OCI-LY7 (cell line): ENCODE data around the gene CORO6. TPM values are rescaled to one million over a fixed set of nuclear protein-coding genes. Genes with fewer than 3 reads are reported as not detected.

Experiments
- BruUV-seq: library from RNA; stranded (reverse); fragments of 400-500 nt; replicated peaks from 2 replicates; lab custom pipeline; 2021; lab: Mats Ljungman, UMichigan
- CTCF ChIA-PET: fragments of 300-600 bp; sonication (Branson Sonifier 250); formaldehyde crosslinking; loops from one replicate; lab custom pipeline; 2022; ENCODE audit warnings: antibody characterized with exemption; ENCODE audit not compliant: unreplicated experiment; lab: Charles Lee
- POLR2A ChIA-PET: fragments of 300-600 bp; sonication (Branson Sonifier 250); formaldehyde crosslinking; loops from one replicate; lab custom pipeline; 2022; ENCODE audit warnings: antibody characterized with exemption; lab: Charles Lee
- DNase-seq: peaks from one replicate; pipeline ENCODE4 v3.0.0-alpha.2; 2015; ENCODE audit warnings: low spot score
- H2AFZ ChIP-seq: fragments of 200-600 bp; sonication (generic), shearing (Covaris generic); 2 replicates; pipeline ENCODE4 v1.6.1; 2014; ENCODE audit warnings: mild to moderate bottlenecking, antibody characterized with exemption, low read length, moderate library complexity
- H3K27ac ChIP-seq: fragments of 200-600 bp; sonication (generic); 2 replicates; pipeline ENCODE4 v1.5.1; 2014; ENCODE audit warnings: mixed run types, low read depth, mild to moderate bottlenecking, moderate library complexity, low read length, inconsistent platforms; ENCODE audit not compliant: poor library complexity, severe bottlenecking
- H3K36me3 ChIP-seq: fragments of 200-600 bp; sonication (generic); 2 replicates; pipeline ENCODE4 v1.6.1; 2014; ENCODE audit warnings: mild to moderate bottlenecking, antibody characterized with exemption, low read length, moderate library complexity, mixed read lengths; ENCODE audit not compliant: insufficient read depth
- H3K4me1 ChIP-seq: fragments of 200-600 bp; sonication (generic); 2 replicates; pipeline ENCODE4 v1.5.1; 2014; ENCODE audit warnings: mild to moderate bottlenecking, low read length; ENCODE audit not compliant: insufficient read depth, poor library complexity, severe bottlenecking
- H3K4me2 ChIP-seq: fragments of 200-600 bp; sonication (generic); 2 replicates; pipeline ENCODE4 v1.6.1; 2014; ENCODE audit warnings: mild to moderate bottlenecking, low read length
- H3K4me3 ChIP-seq: fragments of 200-600 bp; sonication (generic); 2 replicates; pipeline ENCODE4 v1.5.1; 2014; ENCODE audit warnings: mild to moderate bottlenecking, low read depth, low read length; ENCODE audit not compliant: poor library complexity, severe bottlenecking
- H3K79me2 ChIP-seq: fragments of 200-600 bp; sonication (generic); 2 replicates; pipeline ENCODE4 v1.6.1; 2016; ENCODE audit warnings: low read depth, mild to moderate bottlenecking, low read length, moderate library complexity, mixed read lengths; ENCODE audit not compliant: insufficient read depth
- H3K9me2 ChIP-seq: fragments of 200-600 bp; sonication (generic); 2 replicates; pipeline ENCODE4 v1.6.1; 2016; ENCODE audit warnings: mild to moderate bottlenecking, low read length, mixed read lengths; ENCODE audit not compliant: insufficient read depth
- H3K9me3 ChIP-seq: fragments of 200-600 bp; sonication (generic); 2 replicates; pipeline ENCODE4 v1.6.1; 2014; ENCODE audit warnings: mild to moderate bottlenecking, mixed run types, low read length, mixed read lengths
- H4K20me1 ChIP-seq: fragments of 200-600 bp; sonication (generic); 2 replicates; pipeline ENCODE4 v1.6.1; 2014; ENCODE audit warnings: mild to moderate bottlenecking, antibody characterized with exemption, low read length, moderate library complexity, mixed read lengths; ENCODE audit not compliant: insufficient read depth
- CTCF ChIP-seq: fragments of 200-600 bp; sonication (generic); conservative IDR thresholded peaks from 2 replicates; pipeline ENCODE4 v1.5.1; 2014; ENCODE audit warnings: mild to moderate bottlenecking, antibody characterized with exemption, low read length, moderate library complexity, mixed read lengths
- EZH2phosphoT487 ChIP-seq: fragments of 200-600 bp; sonication (generic); IDR thresholded peaks from 2 replicates; pipeline ENCODE4 v1.6.1; 2018; ENCODE audit warnings: low read depth, borderline replicate concordance, mild to moderate bottlenecking, mixed run types, antibody characterized with exemption, low read length, moderate library complexity, mixed read lengths
- intact Hi-C: fragments of 100-400 bp; cut with micrococcal nuclease; formaldehyde crosslinking; loops from one replicate; pipeline ENCODE4 v1.10.0; 2022; ENCODE audit not compliant: unreplicated experiment
- total RNA-seq, 2 experiments: library from RNA; depleted of rRNA in 1 of 2; stranded (reverse); fragments of >200 nt in 1 of 2; shearing (Covaris generic) in 1 of 2; gene quantifications; 2 replicates each; pipeline ENCODE4 v1.2.3, GENCODE V29; 2014 to 2022

Gene CORO6
- total RNA-seq, 2 experiments from 2014 or later: 5.9 to 6.2 TPM

DNA sequence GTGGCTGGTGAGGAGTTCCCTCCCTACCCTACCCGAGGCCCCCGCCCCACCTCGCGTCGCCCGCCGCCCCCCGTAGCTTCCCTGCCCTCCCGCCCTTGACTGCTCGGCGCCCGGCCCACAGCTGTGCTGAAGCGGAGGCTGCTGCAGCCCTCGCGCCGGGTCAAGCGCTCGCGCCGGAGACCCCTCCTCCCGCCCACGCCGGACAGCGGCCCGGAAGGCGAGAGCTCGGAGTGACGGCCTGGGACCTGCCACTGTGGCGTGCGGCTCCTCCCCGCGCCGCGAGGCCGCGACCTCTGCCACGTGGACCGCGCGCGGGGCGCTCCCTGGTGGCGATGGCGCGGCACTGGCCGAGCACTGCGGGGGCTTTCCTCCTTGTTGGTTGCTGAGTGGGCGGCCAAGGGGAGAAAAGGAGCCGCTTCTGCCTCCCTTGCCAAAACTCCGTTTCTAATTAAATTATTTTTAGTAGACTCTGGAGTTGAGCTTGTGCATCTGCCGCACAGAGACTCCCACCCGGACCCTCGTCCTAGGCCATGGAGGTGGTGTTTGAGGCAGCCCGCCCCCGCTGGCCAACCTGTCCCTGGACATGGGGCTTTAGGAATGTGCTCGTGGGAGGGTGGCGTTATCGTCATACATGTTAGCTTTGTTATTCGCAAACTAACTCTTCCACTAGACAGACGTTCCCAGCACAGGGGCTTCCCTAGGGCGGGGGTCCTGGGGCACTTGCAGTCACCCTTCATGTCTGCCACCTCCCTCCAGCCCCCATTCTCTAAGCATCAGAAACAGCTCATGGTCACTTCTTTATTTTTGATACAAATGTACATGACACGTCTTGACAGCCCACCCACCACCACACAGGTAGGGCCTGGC is 49.8 kb downstream of the CORO6 start:
- TF ChIP-seq CTCF (peak; percentile 69), EZH2phosphoT487 (no peak)
- H3K36me3 ChIP-seq: peaks cover 47% of the 10 kb centered on the region
- H3K9me2 ChIP-seq: no peaks in the 10 kb centered on the region
- ChIA-PET CTCF (interaction anchor here (0.7 kb wide), 1 partner anchor 46 kb away, joined by 3 read pairs; no protein-coding TSS in a partner anchor), POLR2A (interaction anchor here (0.6 kb wide), 1 partner anchor 89 kb away, joined by 5 read pairs; no protein-coding TSS in a partner anchor)
- H2AFZ ChIP-seq: no peak overlapping the region
- peak overlapping the region; percentile 41; the same call in 1 of the 2 replicates for H3K4me2 ChIP-seq
- H3K79me2 ChIP-seq: no peaks in the 10 kb centered on the region
- intact Hi-C loops: no loop called here
- DNase-seq: peak; percentile 60
- no TSS peak for BruUV-seq
- no peaks in the 10 kb centered on the region for H3K9me3 ChIP-seq
- H3K4me3 ChIP-seq: no peak overlapping the region
- H4K20me1 ChIP-seq: no peaks in the 10 kb centered on the region
- peaks cover 13% of the 10 kb centered on the region for H3K4me1 ChIP-seq
- no peak overlapping the region for H3K27ac ChIP-seq

GRCh38 chr17:29571883-29572681 is 50.6 kb downstream of the CORO6 start:
- BruUV-seq: no TSS peak
- Histone ChIP-seq H3K36me3 (peaks cover 41% of the 10 kb centered on the region), H3K4me2 (peak overlapping the region; percentile 41; the same call in 1 of the 2 replicates), H4K20me1 (no peaks in the 10 kb centered on the region), H2AFZ (no peak overlapping the region), H3K27ac (no peak overlapping the region), H3K4me3 (no peak overlapping the region), H3K9me3 (no peaks in the 10 kb centered on the region), H3K79me2 (no peaks in the 10 kb centered on the region), H3K4me1 (peaks cover 13% of the 10 kb centered on the region), H3K9me2 (no peaks in the 10 kb centered on the region)
- intact Hi-C loops: no loop called here
- no peak for TF ChIP-seq CTCF
- no peak for TF ChIP-seq EZH2phosphoT487
- ChIA-PET POLR2A (interaction anchor here (0.6 to 1.1 kb wide), 2 partner anchors 19 to 89 kb away, joined by 3 to 5 read pairs; no protein-coding TSS in a partner anchor), CTCF (interaction anchor here (0.5 kb wide), 1 partner anchor 12 kb away, joined by 3 read pairs; no protein-coding TSS in a partner anchor)
- no peak for DNase-seq
